Activated naive CD8-positive, alpha-beta T cell treated with anti-CD3 and anti-CD28 coated beads for 36 hours (primary cell): ENCODE data around the gene PCSK5. TPM values are rescaled to one million over a fixed set of nuclear protein-coding genes. Genes with fewer than 3 reads are reported as not detected.

Experiments used
- DNase-seq: peaks from one replicate; pipeline ENCODE4 v3.0.0; 2021
- H3K27ac Mint-ChIP-seq: one replicate; pipeline ENCODE4 v1.8.0; 2022; ENCODE audit warnings: mild to moderate bottlenecking, moderate library complexity, mixed read lengths
- H3K27me3 Mint-ChIP-seq: one replicate; pipeline ENCODE4 v1.8.0; 2022; ENCODE audit warnings: mild to moderate bottlenecking, mixed read lengths
- H3K36me3 Mint-ChIP-seq: one replicate; pipeline ENCODE4 v1.8.0; 2021; ENCODE audit warnings: mild to moderate bottlenecking, mixed read lengths
- H3K4me1 Mint-ChIP-seq: one replicate; pipeline ENCODE4 v1.8.0; 2021; ENCODE audit warnings: mixed read lengths
- H3K4me3 Mint-ChIP-seq: one replicate; pipeline ENCODE4 v1.8.0; 2022; ENCODE audit warnings: mild to moderate bottlenecking, moderate library complexity, mixed read lengths
- H3K9me3 Mint-ChIP-seq: one replicate; pipeline ENCODE4 v1.8.0; 2022; ENCODE audit warnings: mixed read lengths
- total RNA-seq, 2 experiments: library from RNA; stranded (reverse); gene quantifications; one replicate each; pipeline ENCODE4 v1.2.3, GENCODE V29; 2021

The PCSK5 gene
- total RNA-seq, 2 experiments from 2014 or later: 5.3 to 5.5 TPM

- H3K27ac Mint-ChIP-seq: no peak overlapping the region
- no peaks in the 10 kb centered on the region for H3K36me3 Mint-ChIP-seq
- no peaks in the 10 kb centered on the region for H3K9me3 Mint-ChIP-seq
- DNase-seq: no peak
- no peaks in the 10 kb centered on the region for H3K27me3 Mint-ChIP-seq
- H3K4me3 Mint-ChIP-seq: no peak overlapping the region
- no peaks in the 10 kb centered on the region for H3K4me1 Mint-ChIP-seq
These were observed 475.8 kb downstream of the PCSK5 start for GRCh38 chr9:76366275-76366674.

DNA sequence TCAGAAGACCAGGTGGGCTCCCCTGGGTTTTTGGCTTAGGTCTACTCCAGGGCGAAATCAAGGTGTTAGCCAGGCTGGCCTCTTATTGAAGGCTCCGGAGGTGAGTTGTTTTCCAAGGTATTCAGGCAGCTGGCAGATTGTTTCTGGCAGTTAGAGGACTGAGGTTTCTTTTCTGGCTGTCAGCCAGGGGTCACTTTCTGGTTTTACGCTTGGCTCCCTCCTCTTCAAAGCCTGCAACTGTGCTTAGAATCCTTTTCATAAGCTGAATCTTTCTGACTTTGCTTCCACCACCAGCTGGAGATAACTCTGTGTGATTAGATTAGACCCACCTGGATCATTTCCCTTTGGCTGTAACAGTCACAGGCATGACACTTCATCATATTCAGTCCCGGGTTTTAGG lies 479.1 kb downstream of the PCSK5 start:
- Mint-ChIP-seq H3K4me3 (no peak overlapping the region), H3K9me3 (no peaks in the 10 kb centered on the region), H3K27ac (no peak overlapping the region), H3K36me3 (no peaks in the 10 kb centered on the region), H3K27me3 (no peaks in the 10 kb centered on the region), H3K4me1 (no peaks in the 10 kb centered on the region)
- DNase-seq: no peak

DNA sequence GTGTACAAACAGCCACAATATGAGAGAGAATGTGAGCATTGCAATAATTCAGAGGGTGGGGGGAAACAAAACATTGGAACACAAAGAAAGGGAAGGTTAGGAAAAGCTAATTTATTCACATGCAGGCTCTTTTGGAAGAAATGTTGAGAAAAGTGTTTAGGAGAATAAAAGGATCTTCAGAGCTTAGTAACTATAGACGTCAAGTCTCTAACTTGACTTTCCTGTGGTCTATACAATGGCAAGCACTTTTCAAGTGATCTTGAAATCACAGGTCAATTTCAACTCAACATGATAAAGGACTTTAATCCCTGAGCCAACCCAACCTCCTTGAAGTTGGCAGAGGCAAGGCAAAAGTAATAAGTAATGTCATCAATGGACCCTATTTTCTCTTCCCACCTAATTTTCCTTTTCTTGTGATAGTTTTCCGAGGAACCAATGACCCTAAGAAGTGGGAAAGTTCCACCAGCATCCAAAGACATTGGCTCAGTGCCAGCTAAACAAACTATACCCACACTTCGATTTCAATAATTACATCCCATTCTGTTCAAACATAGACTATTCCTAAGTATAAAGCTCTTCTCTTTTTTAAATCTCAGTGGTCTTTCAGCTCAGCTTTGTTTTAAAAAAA lies 480.0 kb downstream of the PCSK5 start:
- DNase-seq: no peak
- Mint-ChIP-seq H3K9me3 (no peaks in the 10 kb centered on the region), H3K27ac (no peak overlapping the region), H3K27me3 (no peaks in the 10 kb centered on the region), H3K36me3 (no peaks in the 10 kb centered on the region), H3K4me3 (no peak overlapping the region), H3K4me1 (no peaks in the 10 kb centered on the region)

- H3K27ac Mint-ChIP-seq: no peak overlapping the region
- H3K4me1 Mint-ChIP-seq: no peaks in the 10 kb centered on the region
- H3K36me3 Mint-ChIP-seq: no peaks in the 10 kb centered on the region
- DNase-seq: no peak
- no peaks in the 10 kb centered on the region for H3K27me3 Mint-ChIP-seq
- no peak overlapping the region for H3K4me3 Mint-ChIP-seq
- H3K9me3 Mint-ChIP-seq: no peaks in the 10 kb centered on the region
These were observed 481.4 kb downstream of the PCSK5 start for GRCh38 chr9:76371901-76372300.

DNA sequence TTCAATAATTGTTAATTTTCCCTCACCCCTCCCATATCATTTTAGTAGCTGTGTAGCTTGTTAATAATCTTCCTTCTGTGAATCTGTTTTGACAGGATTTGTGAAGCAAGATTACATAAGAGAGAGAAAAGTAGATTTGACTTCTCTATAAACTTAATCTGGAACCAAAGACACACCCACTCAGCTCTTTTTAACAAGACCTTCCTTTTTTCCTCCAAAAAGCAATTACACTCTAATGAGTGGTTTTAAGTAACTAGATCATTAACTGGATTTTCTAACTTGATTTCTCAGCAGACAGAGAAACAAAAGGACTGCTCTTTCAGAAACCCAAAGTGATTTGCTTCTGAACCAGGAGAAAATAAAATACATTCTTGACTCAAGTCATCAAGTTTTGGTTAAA lies 481.9 kb downstream of the PCSK5 start:
- H3K27ac Mint-ChIP-seq: no peak overlapping the region
- H3K4me1 Mint-ChIP-seq: no peaks in the 10 kb centered on the region
- no peak for DNase-seq
- H3K4me3 Mint-ChIP-seq: no peak overlapping the region
- no peaks in the 10 kb centered on the region for H3K9me3 Mint-ChIP-seq
- no peaks in the 10 kb centered on the region for H3K36me3 Mint-ChIP-seq
- no peaks in the 10 kb centered on the region for H3K27me3 Mint-ChIP-seq

DNA sequence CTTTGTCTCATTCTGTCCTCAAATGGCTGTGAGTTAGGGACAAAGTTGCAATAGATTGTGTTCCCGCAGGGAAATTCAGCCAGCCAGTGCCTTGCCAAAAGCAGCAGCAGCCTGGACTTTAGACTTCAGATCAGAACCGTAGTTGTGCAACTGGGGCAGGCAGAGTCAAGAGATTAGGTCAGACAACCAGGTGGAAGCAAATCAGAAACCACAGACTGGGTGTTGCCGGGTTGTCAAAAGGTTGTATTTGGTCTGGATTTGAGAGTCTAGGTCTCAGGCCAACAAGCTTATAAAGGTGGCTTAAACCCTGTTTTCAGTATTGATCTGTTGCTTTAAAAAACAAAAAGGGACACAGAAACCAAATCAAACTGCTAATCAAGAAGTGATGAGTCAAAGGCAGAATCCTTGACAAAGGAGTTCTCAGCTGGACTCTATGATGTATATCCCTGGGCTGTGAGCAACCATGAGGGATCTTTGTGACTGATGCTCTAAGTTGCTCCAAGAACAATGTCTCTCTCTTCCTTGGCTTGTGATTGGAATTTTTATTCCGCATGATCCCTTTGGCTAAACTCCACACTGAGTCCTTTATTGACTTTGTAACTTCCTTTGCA lies 482.8 kb downstream of the PCSK5 start:
- DNase-seq: no peak
- H3K27ac Mint-ChIP-seq: no peak overlapping the region
- no peaks in the 10 kb centered on the region for H3K9me3 Mint-ChIP-seq
- H3K4me1 Mint-ChIP-seq: no peaks in the 10 kb centered on the region
- no peaks in the 10 kb centered on the region for H3K36me3 Mint-ChIP-seq
- no peak overlapping the region for H3K4me3 Mint-ChIP-seq
- H3K27me3 Mint-ChIP-seq: no peaks in the 10 kb centered on the region

GRCh38 chr9:76373784-76374474 lies 483.5 kb downstream of the PCSK5 start:
- Mint-ChIP-seq H3K27ac (no peak overlapping the region), H3K9me3 (no peaks in the 10 kb centered on the region), H3K36me3 (no peaks in the 10 kb centered on the region), H3K4me3 (no peak overlapping the region), H3K4me1 (no peaks in the 10 kb centered on the region), H3K27me3 (no peaks in the 10 kb centered on the region)
- no peak for DNase-seq

DNA sequence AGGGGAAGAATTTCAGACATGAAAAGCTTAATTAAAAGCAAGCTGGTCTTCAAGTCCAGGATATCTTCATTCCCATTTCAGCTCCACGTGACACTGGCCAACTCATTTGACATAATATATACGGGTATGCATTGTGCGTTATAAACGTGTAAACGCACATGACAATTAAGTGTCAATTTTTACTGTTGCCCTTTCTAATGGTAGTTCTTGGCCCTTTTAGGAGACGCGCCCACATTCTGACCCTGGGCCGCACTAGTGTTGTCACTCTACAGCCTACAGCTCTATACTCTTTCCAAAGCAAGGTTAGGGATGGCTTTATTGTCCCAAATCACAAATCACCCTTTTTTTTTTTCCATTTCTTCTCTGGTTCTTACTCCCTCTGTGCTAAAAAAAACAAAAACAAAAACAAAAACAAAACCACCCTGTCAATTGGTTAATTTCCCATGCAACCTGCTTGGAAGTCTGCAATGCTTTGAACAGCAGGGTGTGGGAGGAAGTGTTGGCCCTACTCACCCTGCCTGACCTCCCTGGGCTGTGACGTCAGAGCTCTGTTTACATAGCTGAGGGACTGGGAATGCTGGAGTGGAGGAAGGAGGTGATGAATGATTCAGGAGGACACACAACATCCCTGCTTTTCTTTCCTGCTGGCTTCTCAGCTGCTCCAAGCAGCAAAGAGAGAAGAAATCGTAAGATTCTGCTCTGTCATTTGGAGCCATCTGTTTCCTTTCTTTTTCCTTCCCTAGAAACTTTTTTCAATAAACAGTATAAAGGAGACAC lies 484.5 kb downstream of the PCSK5 start:
- Mint-ChIP-seq H3K27ac (no peak overlapping the region), H3K9me3 (no peaks in the 10 kb centered on the region), H3K36me3 (no peaks in the 10 kb centered on the region), H3K4me1 (no peaks in the 10 kb centered on the region), H3K4me3 (no peak overlapping the region), H3K27me3 (no peaks in the 10 kb centered on the region)
- DNase-seq: no peak

- no peak for DNase-seq
- no peaks in the 10 kb centered on the region for H3K9me3 Mint-ChIP-seq
- peaks cover 2% of the 10 kb centered on the region for H3K36me3 Mint-ChIP-seq
- H3K4me3 Mint-ChIP-seq: no peak overlapping the region
- H3K27ac Mint-ChIP-seq: no peak overlapping the region
- H3K27me3 Mint-ChIP-seq: no peaks in the 10 kb centered on the region
- H3K4me1 Mint-ChIP-seq: no peaks in the 10 kb centered on the region
These were observed 487.3 kb downstream of the PCSK5 start for GRCh38 chr9:76377791-76378190.

DNA sequence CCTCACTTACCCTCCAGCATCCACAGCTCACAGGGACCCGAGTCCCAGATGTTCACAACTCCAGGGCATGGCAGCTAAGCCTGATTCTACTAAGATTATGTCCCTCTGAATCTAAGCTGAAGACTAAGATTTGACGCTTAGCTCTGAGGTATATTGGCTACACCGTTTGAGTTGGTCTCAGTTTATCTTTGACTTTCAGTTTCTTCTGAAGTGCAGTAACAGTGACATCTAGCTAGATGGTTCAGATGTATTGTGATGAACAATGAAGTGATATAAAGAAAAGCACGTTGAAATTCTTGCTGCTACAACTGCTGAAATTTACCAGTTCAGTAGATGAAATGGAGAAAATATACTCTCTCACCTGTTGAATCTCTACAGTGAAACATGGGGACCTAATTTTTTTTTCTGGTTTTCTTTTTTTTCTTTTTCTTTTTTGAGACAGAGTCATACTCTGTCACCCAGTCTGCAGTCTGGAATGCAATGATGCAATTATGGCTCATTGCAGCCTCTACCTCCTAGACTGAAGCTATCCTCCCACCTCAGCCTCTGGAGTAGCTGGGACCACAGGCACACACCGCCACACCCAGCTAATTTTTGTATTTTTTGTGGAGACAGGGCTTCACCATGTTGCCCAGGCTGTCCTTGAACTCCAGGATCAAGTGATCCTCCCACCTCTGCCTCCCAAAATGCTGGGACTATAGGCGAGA lies 488.0 kb downstream of the PCSK5 start:
- Mint-ChIP-seq H3K4me1 (no peaks in the 10 kb centered on the region), H3K27me3 (no peaks in the 10 kb centered on the region), H3K4me3 (no peak overlapping the region), H3K36me3 (peaks cover 8% of the 10 kb centered on the region), H3K9me3 (no peaks in the 10 kb centered on the region), H3K27ac (no peak overlapping the region)
- DNase-seq: no peak

GRCh38 chr9:76379494-76379893 lies 489.0 kb downstream of the PCSK5 start:
- H3K27ac Mint-ChIP-seq: no peak overlapping the region
- DNase-seq: no peak
- no peaks in the 10 kb centered on the region for H3K27me3 Mint-ChIP-seq
- no peak overlapping the region for H3K4me3 Mint-ChIP-seq
- H3K4me1 Mint-ChIP-seq: no peaks in the 10 kb centered on the region
- H3K36me3 Mint-ChIP-seq: peaks cover 15% of the 10 kb centered on the region
- H3K9me3 Mint-ChIP-seq: no peaks in the 10 kb centered on the region

- H3K9me3 Mint-ChIP-seq: peaks cover 5% of the 10 kb centered on the region
- H3K27ac Mint-ChIP-seq: no peak overlapping the region
- peaks cover 20% of the 10 kb centered on the region for H3K4me1 Mint-ChIP-seq
- no peaks in the 10 kb centered on the region for H3K27me3 Mint-ChIP-seq
- H3K36me3 Mint-ChIP-seq: peaks cover 27% of the 10 kb centered on the region
- DNase-seq: no peak
- no peak overlapping the region for H3K4me3 Mint-ChIP-seq
These were observed 500.2 kb downstream of the PCSK5 start for GRCh38 chr9:76390656-76391055.

GRCh38 chr9:76394195-76394959 lies 503.9 kb downstream of the PCSK5 start, which contains the start of gene RFK:
TSS of gene RFK (minus strand) at chr9:76394426. CDS start at chr9:76394171, 255 bp downstream.
- Mint-ChIP-seq H3K9me3 (peaks cover 5% of the 10 kb centered on the region), H3K27ac (peak within 1 kb of the TSS; percentile 94), H3K4me1 (peaks cover 20% of the 10 kb centered on the region), H3K4me3 (peak within 1 kb of the TSS; percentile 96), H3K36me3 (peaks cover 14% of the 10 kb centered on the region), H3K27me3 (no peaks in the 10 kb centered on the region)
- DNase-seq: peak; percentile 90

DNA sequence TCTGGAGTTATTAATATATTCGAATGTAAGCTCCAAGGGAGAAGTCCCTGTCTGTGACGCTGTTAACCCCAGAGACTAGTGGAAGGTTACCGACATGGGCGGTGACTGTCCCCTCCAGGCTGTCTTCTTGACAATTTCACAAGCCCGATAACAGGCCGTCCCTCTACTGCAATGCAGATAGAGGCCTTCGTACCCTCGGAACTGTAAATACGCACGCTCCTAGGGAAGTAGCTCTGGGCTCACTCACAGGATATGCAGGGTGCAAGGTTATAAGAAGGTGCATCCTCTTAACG lies 504.4 kb downstream of the PCSK5 start:
- Mint-ChIP-seq H3K27me3 (no peaks in the 10 kb centered on the region), H3K4me3 (peak overlapping the region; percentile 96), H3K36me3 (peaks cover 14% of the 10 kb centered on the region), H3K27ac (peak overlapping the region; percentile 94), H3K9me3 (peaks cover 5% of the 10 kb centered on the region), H3K4me1 (peaks cover 20% of the 10 kb centered on the region)
- peak; percentile 61 for DNase-seq
